ENCODE results near the gene SURF1.

DNA sequence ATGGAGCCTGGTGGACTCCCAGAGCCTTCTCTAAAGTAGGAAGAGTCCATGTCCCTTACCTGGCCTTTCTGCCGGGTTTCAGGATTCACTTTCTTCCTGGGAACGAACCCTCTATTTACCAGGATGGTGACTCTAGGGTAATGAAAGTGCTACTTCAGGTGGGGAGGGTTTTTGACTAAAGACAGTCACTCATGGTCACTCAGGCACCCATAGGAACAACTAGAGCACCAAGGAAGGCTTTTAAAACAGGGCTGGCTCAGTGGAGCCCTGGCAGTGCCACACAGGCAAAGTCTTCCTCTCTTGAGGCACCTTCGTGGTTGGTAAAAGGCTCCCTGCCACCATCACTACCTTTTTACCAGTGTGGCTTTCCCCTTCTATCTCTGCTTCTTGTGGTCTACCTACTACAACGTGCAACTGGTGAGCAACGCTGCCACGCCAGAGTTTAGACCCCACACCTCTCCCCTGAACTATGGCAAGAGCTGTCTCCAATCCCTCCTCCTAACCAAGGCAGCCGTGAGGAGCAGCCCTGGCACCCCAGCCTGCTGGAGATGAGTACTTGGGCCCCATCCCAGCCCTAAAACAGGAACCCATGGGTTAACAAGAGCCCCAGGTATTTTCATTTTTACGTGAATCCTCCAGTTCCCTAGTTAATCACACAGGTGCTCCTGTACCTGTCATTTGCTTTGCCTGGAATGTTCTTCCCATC is 3.5 kb downstream of the SURF1 start:
- TF ChIP-seq, protein P1, sequence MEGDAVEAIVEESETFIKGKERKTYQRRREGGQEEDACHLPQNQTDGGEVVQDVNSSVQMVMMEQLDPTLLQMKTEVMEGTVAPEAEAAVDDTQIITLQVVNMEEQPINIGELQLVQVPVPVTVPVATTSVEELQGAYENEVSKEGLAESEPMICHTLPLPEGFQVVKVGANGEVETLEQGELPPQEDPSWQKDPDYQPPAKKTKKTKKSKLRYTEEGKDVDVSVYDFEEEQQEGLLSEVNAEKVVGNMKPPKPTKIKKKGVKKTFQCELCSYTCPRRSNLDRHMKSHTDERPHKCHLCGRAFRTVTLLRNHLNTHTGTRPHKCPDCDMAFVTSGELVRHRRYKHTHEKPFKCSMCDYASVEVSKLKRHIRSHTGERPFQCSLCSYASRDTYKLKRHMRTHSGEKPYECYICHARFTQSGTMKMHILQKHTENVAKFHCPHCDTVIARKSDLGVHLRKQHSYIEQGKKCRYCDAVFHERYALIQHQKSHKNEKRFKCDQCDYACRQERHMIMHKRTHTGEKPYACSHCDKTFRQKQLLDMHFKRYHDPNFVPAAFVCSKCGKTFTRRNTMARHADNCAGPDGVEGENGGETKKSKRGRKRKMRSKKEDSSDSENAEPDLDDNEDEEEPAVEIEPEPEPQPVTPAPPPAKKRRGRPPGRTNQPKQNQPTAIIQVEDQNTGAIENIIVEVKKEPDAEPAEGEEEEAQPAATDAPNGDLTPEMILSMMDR (IDR thresholded peaks at IDR 0.05; ENCODE audit: insufficient read depth, low read length) = no peak
- TF ChIP-seq GABPA (IDR thresholded peaks at IDR 0.05; ENCODE audit: low read depth) (no peak), POLR2AphosphoS5 (IDR thresholded peaks at IDR 0.05; ENCODE audit: low read depth) (no peak)
- TF ChIP-seq, protein P2, sequence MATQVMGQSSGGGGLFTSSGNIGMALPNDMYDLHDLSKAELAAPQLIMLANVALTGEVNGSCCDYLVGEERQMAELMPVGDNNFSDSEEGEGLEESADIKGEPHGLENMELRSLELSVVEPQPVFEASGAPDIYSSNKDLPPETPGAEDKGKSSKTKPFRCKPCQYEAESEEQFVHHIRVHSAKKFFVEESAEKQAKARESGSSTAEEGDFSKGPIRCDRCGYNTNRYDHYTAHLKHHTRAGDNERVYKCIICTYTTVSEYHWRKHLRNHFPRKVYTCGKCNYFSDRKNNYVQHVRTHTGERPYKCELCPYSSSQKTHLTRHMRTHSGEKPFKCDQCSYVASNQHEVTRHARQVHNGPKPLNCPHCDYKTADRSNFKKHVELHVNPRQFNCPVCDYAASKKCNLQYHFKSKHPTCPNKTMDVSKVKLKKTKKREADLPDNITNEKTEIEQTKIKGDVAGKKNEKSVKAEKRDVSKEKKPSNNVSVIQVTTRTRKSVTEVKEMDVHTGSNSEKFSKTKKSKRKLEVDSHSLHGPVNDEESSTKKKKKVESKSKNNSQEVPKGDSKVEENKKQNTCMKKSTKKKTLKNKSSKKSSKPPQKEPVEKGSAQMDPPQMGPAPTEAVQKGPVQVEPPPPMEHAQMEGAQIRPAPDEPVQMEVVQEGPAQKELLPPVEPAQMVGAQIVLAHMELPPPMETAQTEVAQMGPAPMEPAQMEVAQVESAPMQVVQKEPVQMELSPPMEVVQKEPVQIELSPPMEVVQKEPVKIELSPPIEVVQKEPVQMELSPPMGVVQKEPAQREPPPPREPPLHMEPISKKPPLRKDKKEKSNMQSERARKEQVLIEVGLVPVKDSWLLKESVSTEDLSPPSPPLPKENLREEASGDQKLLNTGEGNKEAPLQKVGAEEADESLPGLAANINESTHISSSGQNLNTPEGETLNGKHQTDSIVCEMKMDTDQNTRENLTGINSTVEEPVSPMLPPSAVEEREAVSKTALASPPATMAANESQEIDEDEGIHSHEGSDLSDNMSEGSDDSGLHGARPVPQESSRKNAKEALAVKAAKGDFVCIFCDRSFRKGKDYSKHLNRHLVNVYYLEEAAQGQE (IDR thresholded peaks at IDR 0.05; ENCODE audit: insufficient replicate concordance, low read depth) = no peak

All from HL-60 (cell line).